D341Med (cell line): Measurements from ENCODE around the gene TMCO4.

ENCODE experiments used
- DNase-seq: peaks from one replicate; pipeline ENCODE4 v3.0.0; 2012; ENCODE audit warnings: low spot score

TMCO4 gene

GRCh38 chr1:19747761-19748160 lies 52.0 kb downstream of the TMCO4 start:
- no peak for DNase-seq

- no peak for DNase-seq
Measured at GRCh38 chr1:19744886-19745285, 54.8 kb downstream of the TMCO4 start.

GRCh38 chr1:19744335-19744743 lies 55.4 kb downstream of the TMCO4 start:
- DNase-seq: no peak

- DNase-seq: no peak
Measured at GRCh38 chr1:19743793-19744192, 55.9 kb downstream of the TMCO4 start.

GRCh38 chr1:19743180-19743579 lies 56.5 kb downstream of the TMCO4 start:
- DNase-seq: no peak

- no peak for DNase-seq
Measured at GRCh38 chr1:19739628-19740027, 60.1 kb downstream of the TMCO4 start.

- DNase-seq: no peak
Measured at GRCh38 chr1:19738669-19739068, 61.0 kb downstream of the TMCO4 start.

GRCh38 chr1:19738076-19738475 lies 61.6 kb downstream of the TMCO4 start:
- no peak for DNase-seq

- no peak for DNase-seq
Measured at GRCh38 chr1:19737104-19737825, 62.5 kb downstream of the TMCO4 start.

GRCh38 chr1:19735440-19736127 lies 64.1 kb downstream of the TMCO4 start:
- no peak for DNase-seq

GRCh38 chr1:19734472-19734999 lies 65.2 kb downstream of the TMCO4 start:
- DNase-seq: no peak

- DNase-seq: no peak
Measured at GRCh38 chr1:19734056-19734455, 65.7 kb downstream of the TMCO4 start.

- DNase-seq: no peak
Measured at GRCh38 chr1:19733615-19734014, 66.1 kb downstream of the TMCO4 start.

- no peak for DNase-seq
Measured at GRCh38 chr1:19731311-19731821, 68.3 kb downstream of the TMCO4 start.

GRCh38 chr1:19730793-19731192 lies 68.9 kb downstream of the TMCO4 start:
- peak; percentile 78 for DNase-seq

GRCh38 chr1:19730232-19730631 lies 69.5 kb downstream of the TMCO4 start:
- DNase-seq: no peak

GRCh38 chr1:19728413-19729145 lies 71.1 kb downstream of the TMCO4 start:
- no peak for DNase-seq

GRCh38 chr1:19725606-19726005 lies 74.1 kb downstream of the TMCO4 start:
- DNase-seq: no peak

GRCh38 chr1:19723874-19724273 lies 75.8 kb downstream of the TMCO4 start:
- no peak for DNase-seq

GRCh38 chr1:19720973-19721372 lies 78.7 kb downstream of the TMCO4 start:
- no peak for DNase-seq

- no peak for DNase-seq
Measured at GRCh38 chr1:19720174-19720573, 79.5 kb downstream of the TMCO4 start.

- DNase-seq: no peak
Measured at GRCh38 chr1:19717467-19717866, 82.2 kb downstream of the TMCO4 start.
